NT2/D1 (cell line): ENCODE measurements around the gene MIEF1.

Experiments used
- DNase-seq: peaks from one replicate; pipeline ENCODE4 v3.0.0-alpha.2; 2011; ENCODE audit warnings: low read depth, low spot score
- H3K27me3 ChIP-seq: 2 replicates; pipeline ENCODE4 v1.6.0; 2011; ENCODE audit warnings: mild to moderate bottlenecking; ENCODE audit not compliant: insufficient read length, insufficient read depth
- H3K36me3 ChIP-seq: 2 replicates; pipeline ENCODE4 v1.6.1; 2011; ENCODE audit warnings: mild to moderate bottlenecking, low read length, mixed read lengths; ENCODE audit not compliant: insufficient read depth, insufficient read length
- H3K4me1 ChIP-seq: 2 replicates; pipeline ENCODE4 v1.5.1; 2011; ENCODE audit not compliant: insufficient read depth, insufficient read length
- H3K4me3 ChIP-seq: 2 replicates; pipeline ENCODE4 v1.5.1; 2011; ENCODE audit warnings: low read depth; ENCODE audit not compliant: insufficient read length
- H3K9ac ChIP-seq: 2 replicates; pipeline ENCODE4 v1.6.0; 2011; ENCODE audit warnings: low read depth; ENCODE audit not compliant: insufficient read length
- H3K9me3 ChIP-seq: 2 replicates; pipeline ENCODE4 v1.5.1; 2011; ENCODE audit warnings: mild to moderate bottlenecking, low read length; ENCODE audit not compliant: insufficient read depth
- SUZ12 ChIP-seq: IDR thresholded peaks from 2 replicates; pipeline ENCODE4 v1.6.1; 2011; ENCODE audit not compliant: insufficient read length, insufficient read depth; ENCODE audit errors: extremely low read depth
- YY1 ChIP-seq: IDR thresholded peaks from 2 replicates; pipeline ENCODE4 v1.6.1; 2011; ENCODE audit not compliant: insufficient read length, insufficient read depth
- ZNF274 ChIP-seq: IDR thresholded peaks from 2 replicates; pipeline ENCODE4 v1.6.1; 2011; ENCODE audit warnings: mild to moderate bottlenecking, low read depth, low read length

MIEF1 gene

GRCh38 chr22:39528080-39528661 lies 26.1 kb downstream of the MIEF1 start:
- Histone ChIP-seq H3K4me1 (peaks cover 17% of the 10 kb centered on the region), H3K27me3 (no peaks in the 10 kb centered on the region), H3K9ac (peak overlapping the region; percentile 15), H3K4me3 (no peak overlapping the region), H3K9me3 (no peaks in the 10 kb centered on the region), H3K36me3 (peaks cover 43% of the 10 kb centered on the region)
- TF ChIP-seq SUZ12 (no peak), YY1 (no peak), ZNF274 (no peak)
- DNase-seq, result no peak

GRCh38 chr22:39528681-39529486 lies 26.8 kb downstream of the MIEF1 start:
- TF ChIP-seq YY1 (peak; percentile 8), ZNF274 (no peak)
- peak; percentile 86 for DNase-seq
- Histone ChIP-seq H3K9ac (peak overlapping the region; percentile 27), H3K4me1 (peaks cover 19% of the 10 kb centered on the region), H3K36me3 (peaks cover 40% of the 10 kb centered on the region), H3K4me3 (peak overlapping the region; percentile 10), H3K27me3 (no peaks in the 10 kb centered on the region), H3K9me3 (no peaks in the 10 kb centered on the region)

DNA sequence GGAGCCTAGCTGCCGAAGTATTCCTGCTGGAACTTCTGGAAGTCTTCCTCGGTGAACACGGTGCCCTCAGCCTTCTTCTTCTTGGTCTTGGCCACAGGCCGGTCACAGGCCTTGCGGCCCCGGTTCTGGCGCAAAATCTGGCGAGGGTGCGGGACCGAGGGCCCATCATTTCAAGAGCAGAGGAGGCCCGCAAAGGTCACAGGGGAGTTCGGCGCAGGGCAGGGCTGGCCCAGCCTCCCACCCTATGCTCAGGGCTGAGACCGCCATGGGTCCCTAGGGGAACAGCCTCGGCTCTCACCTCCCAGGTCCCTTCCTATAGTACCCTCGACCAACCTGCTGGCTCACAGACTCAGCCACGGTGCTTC lies 27.4 kb downstream of the MIEF1 start:
- no peak for DNase-seq
- Histone ChIP-seq H3K9ac (peak overlapping the region; percentile 68), H3K9me3 (no peaks in the 10 kb centered on the region), H3K36me3 (peaks cover 35% of the 10 kb centered on the region), H3K27me3 (no peaks in the 10 kb centered on the region), H3K4me1 (peaks cover 21% of the 10 kb centered on the region), H3K4me3 (no peak overlapping the region)
- no peak for TF ChIP-seq SUZ12
- no peak for TF ChIP-seq YY1
- TF ChIP-seq ZNF274, result no peak

GRCh38 chr22:39530116-39530515 lies 28.0 kb downstream of the MIEF1 start:
- no peaks in the 10 kb centered on the region for H3K27me3 ChIP-seq
- H3K4me3 ChIP-seq, result no peak overlapping the region
- TF ChIP-seq ZNF274 (no peak), SUZ12 (no peak), YY1 (no peak)
- no peak for DNase-seq
- H3K9me3 ChIP-seq, result no peaks in the 10 kb centered on the region
- peaks cover 25% of the 10 kb centered on the region for H3K4me1 ChIP-seq
- H3K9ac ChIP-seq, result no peak overlapping the region
- peaks cover 30% of the 10 kb centered on the region for H3K36me3 ChIP-seq

GRCh38 chr22:39530692-39531331 lies 28.7 kb downstream of the MIEF1 start:
- no peak overlapping the region for H3K4me3 ChIP-seq
- no peak for DNase-seq
- peaks cover 29% of the 10 kb centered on the region for H3K36me3 ChIP-seq
- H3K9me3 ChIP-seq, result no peaks in the 10 kb centered on the region
- H3K9ac ChIP-seq, result no peak overlapping the region
- peaks cover 30% of the 10 kb centered on the region for H3K4me1 ChIP-seq
- no peaks in the 10 kb centered on the region for H3K27me3 ChIP-seq
- TF ChIP-seq SUZ12, result no peak
- TF ChIP-seq YY1, result no peak
- TF ChIP-seq ZNF274, result no peak

- peak within 1 kb of the TSS; percentile 99 for H3K9ac ChIP-seq
- H3K4me1 ChIP-seq, result peaks cover 30% of the 10 kb centered on the region
- H3K9me3 ChIP-seq, result no peaks in the 10 kb centered on the region
- H3K4me3 ChIP-seq, result peak within 1 kb of the TSS; percentile 94
- TF ChIP-seq YY1 (peak; percentile 57), ZNF274 (no peak), SUZ12 (no peak)
- DNase-seq, result peak; percentile 95
- H3K36me3 ChIP-seq, result peaks cover 29% of the 10 kb centered on the region
- no peaks in the 10 kb centered on the region for H3K27me3 ChIP-seq
These were observed 30.4 kb downstream of the MIEF1 start, which contains the start of gene RPS19BP1 for GRCh38 chr22:39532215-39533073. TSS of gene RPS19BP1 (minus strand) at chr22:39532748. CDS start at chr22:39532738, 10 bp downstream.

DNA sequence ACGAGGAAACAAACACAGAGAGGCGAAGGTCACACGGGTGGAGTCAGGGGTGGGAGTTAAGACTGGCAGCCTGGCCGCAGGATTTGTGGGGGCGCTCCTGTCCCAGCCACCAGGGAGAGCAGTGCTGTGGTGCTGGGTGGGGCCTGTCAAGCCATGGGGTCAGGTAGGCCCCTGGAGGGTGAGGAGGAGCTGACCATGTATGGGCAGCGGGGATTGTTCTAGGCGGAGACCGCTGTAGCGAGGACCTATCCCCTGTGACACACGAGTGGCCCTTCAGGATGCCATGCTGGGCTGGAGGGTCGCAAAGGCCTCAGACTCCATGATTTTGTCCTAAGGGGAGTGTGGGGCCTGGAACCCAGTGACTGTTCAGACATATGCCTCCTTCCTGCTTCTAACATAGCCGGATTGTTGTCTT lies 32.0 kb downstream of the MIEF1 start:
- H3K4me3 ChIP-seq, result no peak overlapping the region
- peaks cover 22% of the 10 kb centered on the region for H3K4me1 ChIP-seq

More for the DNA sequence above, 32.0 kb downstream of the MIEF1 start:
- Histone ChIP-seq H3K9ac (peak overlapping the region; percentile 76), H3K9me3 (no peaks in the 10 kb centered on the region), H3K27me3 (no peaks in the 10 kb centered on the region), H3K36me3 (peaks cover 21% of the 10 kb centered on the region)
- TF ChIP-seq YY1, result no peak
- no peak for TF ChIP-seq ZNF274
- no peak for TF ChIP-seq SUZ12
- DNase-seq, result no peak
